ENCODE data around the gene DIP2C.
"Not testable (repeated sequence)": the region's sequence is repeated elsewhere in the genome, so short reads cannot be mapped to it uniquely, and the experiment has no call there.

The DIP2C gene

GRCh38 chr10:547591-548081, 141.8 kb downstream of the DIP2C start:
- no peak for DNase-seq

- DNase-seq = no peak
Observed at GRCh38 chr10:546971-547590, 142.4 kb downstream of the DIP2C start.

- no peak for DNase-seq
Observed at GRCh38 chr10:546451-546850, 143.0 kb downstream of the DIP2C start.

GRCh38 chr10:543862-544822, 145.3 kb downstream of the DIP2C start:
- DNase-seq = no peak

GRCh38 chr10:543131-543530, 146.3 kb downstream of the DIP2C start:
- DNase-seq = no peak

GRCh38 chr10:541750-542371, 147.6 kb downstream of the DIP2C start:
- DNase-seq = no peak

GRCh38 chr10:541041-541440, 148.4 kb downstream of the DIP2C start:
- no peak for DNase-seq

GRCh38 chr10:538895-539294, 150.6 kb downstream of the DIP2C start:
- DNase-seq = peak; percentile 85

GRCh38 chr10:536935-537334, 152.5 kb downstream of the DIP2C start:
- no peak for DNase-seq

- peak; percentile 73 for DNase-seq
Observed at GRCh38 chr10:536371-536925, 153.0 kb downstream of the DIP2C start.

- DNase-seq = no peak
Observed at GRCh38 chr10:535952-536351, 153.5 kb downstream of the DIP2C start.

GRCh38 chr10:535051-535450, 154.4 kb downstream of the DIP2C start:
- DNase-seq = no peak

GRCh38 chr10:534047-534566, 155.4 kb downstream of the DIP2C start:
- no peak for DNase-seq

- DNase-seq = no peak
Observed at GRCh38 chr10:533611-534010, 155.9 kb downstream of the DIP2C start.

GRCh38 chr10:533186-533585, 156.3 kb downstream of the DIP2C start:
- DNase-seq = no peak

- DNase-seq = not testable (repeated sequence)
Observed at GRCh38 chr10:532331-532730, 157.1 kb downstream of the DIP2C start.

- no peak for DNase-seq
Observed at GRCh38 chr10:531541-531940, 157.9 kb downstream of the DIP2C start.

- DNase-seq = no peak
Observed at GRCh38 chr10:530717-531116, 158.8 kb downstream of the DIP2C start.

GRCh38 chr10:529468-530230, 159.8 kb downstream of the DIP2C start:
- DNase-seq = no peak

- no peak for DNase-seq
Observed at GRCh38 chr10:528173-529165, 161.0 kb downstream of the DIP2C start.

- no peak for DNase-seq
Observed at GRCh38 chr10:527416-527815, 162.1 kb downstream of the DIP2C start.
